Measurements from ENCODE around the gene SORBS1. TPM values are rescaled to one million over a fixed set of nuclear protein-coding genes. Genes with fewer than 3 reads are reported as not detected.

SORBS1 gene
- total and polyA plus RNA-seq, 9 of the 15 experiments (the other 6 are each of a cell fraction or from before 2014, with no cell fraction given), result 2.0 to 13.3 (median 6.5) TPM

DNA sequence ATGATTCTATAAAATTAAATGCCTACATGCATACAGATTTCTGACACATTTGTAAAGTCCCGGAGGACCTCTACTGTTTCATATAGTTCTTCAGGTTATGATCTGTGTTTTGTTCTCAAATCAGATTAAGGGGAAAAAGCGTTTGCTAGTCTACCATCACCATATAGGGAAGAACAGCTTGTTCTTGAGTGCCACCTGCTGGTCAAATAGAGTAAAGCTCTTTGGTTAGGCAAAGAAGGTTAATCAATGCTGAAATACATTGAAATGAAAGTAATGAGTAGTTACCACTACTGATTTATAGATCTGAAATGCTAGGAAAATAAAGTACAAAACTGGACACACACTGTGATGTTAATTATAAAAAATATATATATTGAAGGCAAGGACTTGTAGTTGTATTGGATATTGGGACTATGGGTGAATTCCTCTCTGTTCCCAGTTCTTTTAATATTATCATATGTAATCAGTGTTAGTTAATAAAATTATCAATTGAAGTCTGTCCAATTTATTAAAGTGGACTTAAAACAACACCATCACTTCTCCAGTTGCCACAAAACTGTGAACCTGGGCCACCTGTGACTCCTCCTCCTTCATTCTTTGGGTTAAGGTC is 197.8 kb downstream of the SORBS1 start:
- ATAC-seq (peak; percentile 79), FAIRE-seq (peak; percentile 81), DNase-seq (ENCODE audit: extremely low read depth in 1 of 4, low spot score in 3 of 4) (peak; percentile 58 to 74 (median 60))
- Histone ChIP-seq H3K79me2 (ENCODE audit: control insufficient read depth, insufficient read depth, low read length) (no peaks in the 10 kb centered on the region), H3K4me2 (ENCODE audit: insufficient read depth, low read length) (no peak overlapping the region), H4K20me1 (replicated peaks; ENCODE audit: control insufficient read depth, insufficient read depth, low read length) (no peaks in the 10 kb centered on the region; the same call in 1 of the 2 replicates), H3K9ac (ENCODE audit: insufficient read depth in 1 of 2, low read depth in 2 of 2, low read length in 2 of 2) (no peak overlapping the region), H3K4me3 (no peak overlapping the region), H3K27me3 (ENCODE audit: control insufficient read depth in 2 of 2, insufficient read depth in 2 of 2, low read length in 2 of 2) (no peaks in the 10 kb centered on the region), H3K9me1 (ENCODE audit: control insufficient read depth, insufficient read depth, low read length) (no peaks in the 10 kb centered on the region), H3K27ac (ENCODE audit: extremely low read depth, low read depth, low read length) (no peak overlapping the region), H2AFZ (ENCODE audit: low read depth, low read length) (no peak overlapping the region), H3K36me3 (ENCODE audit: control insufficient read depth, insufficient read depth, low read length) (no peaks in the 10 kb centered on the region), H3K9me3 (replicated peaks; ENCODE audit: control insufficient read depth, insufficient read depth, low read depth, low read length) (no peaks in the 10 kb centered on the region), H3K4me1 (replicated peaks in 1 of 2; ENCODE audit: control insufficient read depth in 2 of 2, insufficient read depth in 2 of 2, low read length in 2 of 2) (peaks cover 0 to 6% of the 10 kb centered on the region in 2 experiments; a peak in 3 of 5 replicates)
- in situ Hi-C loops (cut with MboI) (loop anchor here (5.0 to 10.0 kb wide), 2 partner anchors 111 to 229 kb away; no protein-coding TSS in a partner anchor), intact Hi-C loops (cut with micrococcal nuclease) (loop anchor here (1.0 to 5.0 kb wide), 4 partner anchors 76 to 230 kb away; no protein-coding TSS in a partner anchor)
- ChIA-PET CTCF (ENCODE audit: low intra/inter-chr PET ratio) (interaction anchor here (1.1 to 4.5 kb wide), 5 partner anchors 116 to 230 kb away, joined by 4 to 56 read pairs (median 13); no protein-coding TSS in a partner anchor), POLR2A (interaction anchor here (1.3 kb wide), 1 partner anchor 11 kb away, joined by 4 read pairs; no protein-coding TSS in a partner anchor)
- no TSS peak for BruUV-seq (replicated peaks)
- WGBS (ENCODE audit: insufficient coverage, low coverage, missing lambda C conversion rate), result 0% methylated on average over 2 of the region's 2 CpGs
- 0 out of 2 replicates have a peak, but pooled peaks have one; percentile 44 for TF ChIP-seq CC2D1A (IDR thresholded peaks at IDR 0.05)
- TF ChIP-seq YBX1 (IDR thresholded peaks at IDR 0.05), result no peak
- TF ChIP-seq, protein P1, sequence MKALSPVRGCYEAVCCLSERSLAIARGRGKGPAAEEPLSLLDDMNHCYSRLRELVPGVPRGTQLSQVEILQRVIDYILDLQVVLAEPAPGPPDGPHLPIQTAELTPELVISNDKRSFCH (CRISPR knock-in tag; IDR thresholded peaks at IDR 0.05), result no peak
- TF ChIP-seq, protein P1 (tag; IDR thresholded peaks at IDR 0.05), result no peak
- TF ChIP-seq RBM17 (IDR thresholded peaks at IDR 0.05; ENCODE audit: borderline replicate concordance, low read depth, low read length), result no peak
- no peak for TF ChIP-seq NCOA6 (IDR thresholded peaks at IDR 0.05)
- TF ChIP-seq HLTF (IDR thresholded peaks at IDR 0.05), result no peak
- no peak for TF ChIP-seq ZNF263 (CRISPR knock-in tag; IDR thresholded peaks at IDR 0.05; ENCODE audit: borderline replicate concordance)
- TF ChIP-seq E2F4 (CRISPR knock-in tag; IDR thresholded peaks at IDR 0.05; ENCODE audit: low read depth), result no peak
- TF ChIP-seq KLF1 (tag; IDR thresholded peaks at IDR 0.05), result no peak
- no peak for TF ChIP-seq GTF3C2 (IDR thresholded peaks at IDR 0.05; ENCODE audit: borderline replicate concordance, extremely low read depth, insufficient read length)
- no peak for TF ChIP-seq NR2C2 (CRISPR knock-in tag; IDR thresholded peaks at IDR 0.05)
- TF ChIP-seq NR2C2 (tag; IDR thresholded peaks at IDR 0.05), result no peak
- TF ChIP-seq RBFOX2 (IDR thresholded peaks at IDR 0.05; ENCODE audit: low read depth, low read length), result no peak
